K562 (cell line): ENCODE data around the gene TUBGCP6. TPM values are rescaled to one million over a fixed set of nuclear protein-coding genes. Genes with fewer than 3 reads are reported as not detected.

Source experiments
- CBX5 ChIP-seq: IDR thresholded peaks from 2 replicates; pipeline ENCODE4 v1.6.1; 2014; ENCODE audit warnings: low read depth, borderline replicate concordance
- CHAMP1 ChIP-seq: fragments of 450-650 bp; IDR thresholded peaks from 2 replicates; pipeline ENCODE4 v1.6.1; 2016; ENCODE audit warnings: mild to moderate bottlenecking
- ELF1 ChIP-seq: fragments of 200-800 bp; sonication (Bioruptor generic); IDR thresholded peaks from 2 replicates; pipeline ENCODE4 v1.6.1; 2016; ENCODE audit warnings: missing genetic modification characterization, missing compliant biosample characterization
- HDAC6 ChIP-seq: IDR thresholded peaks from 2 replicates; pipeline ENCODE4 v1.6.1; 2012; ENCODE audit warnings: low read depth, mild to moderate bottlenecking, control low read depth, inconsistent platforms, low read length, moderate library complexity
- HNRNPLL ChIP-seq: fragments of 200-400 bp; formaldehyde crosslinking; IDR thresholded peaks from 2 replicates; pipeline ENCODE4 v1.6.1; 2017; ENCODE audit warnings: low read length, low read depth, mild to moderate bottlenecking; ENCODE audit not compliant: poor library complexity, severe bottlenecking
- HOMEZ ChIP-seq: fragments of 250-450 bp; sonication (Bioruptor Pico); IDR thresholded peaks from 2 replicates; pipeline ENCODE4 v1.4.0; 2020; ENCODE audit warnings: mild to moderate bottlenecking, moderate library complexity
- KLF6 ChIP-seq: fragments of 250-450 bp; sonication (Bioruptor Pico); IDR thresholded peaks from 2 replicates; pipeline ENCODE4 v1.4.0; 2020; ENCODE audit warnings: mild to moderate bottlenecking, moderate library complexity, borderline replicate concordance
- LCOR ChIP-seq: sonication (generic); formaldehyde crosslinking; IDR thresholded peaks from 2 replicates; pipeline ENCODE4 v1.8.0; 2022; ENCODE audit warnings: mild to moderate bottlenecking, missing genetic modification reagents
- MAZ ChIP-seq, 2 experiments: fragments of 450-650 bp in 1 of 2; sonication (generic) in 1 of 2; formaldehyde crosslinking; IDR thresholded peaks in 1 of 2; conservative IDR thresholded peaks in 1 of 2; 2 replicates each; pipeline versions ENCODE4 v1.4.0 to v1.5.0; 2020; ENCODE audit warnings: mild to moderate bottlenecking in 1 of 2, missing genetic modification reagents in 1 of 2
- MYNN ChIP-seq, 2 experiments: sonication (generic); formaldehyde crosslinking in 1 of 2; IDR thresholded peaks; 2 replicates each; pipeline versions ENCODE4 v1.5.0 to v1.6.1; 2016 to 2020; ENCODE audit warnings: antibody characterized with exemption in 1 of 2, missing genetic modification reagents in 1 of 2
- NFATC3 ChIP-seq: fragments of 450-650 bp; IDR thresholded peaks from 2 replicates; pipeline ENCODE4 v1.6.1; 2017; ENCODE audit warnings: mild to moderate bottlenecking
- NFYB ChIP-seq: IDR thresholded peaks from 2 replicates; pipeline ENCODE4 v1.6.1; 2011; ENCODE audit warnings: mild to moderate bottlenecking, moderate library complexity; ENCODE audit not compliant: insufficient read length; ENCODE audit errors: extremely low read depth
- POLR2G ChIP-seq: fragments of 200-400 bp; formaldehyde crosslinking; IDR thresholded peaks from 2 replicates; pipeline ENCODE4 v1.6.1; 2017; ENCODE audit warnings: low read depth, mild to moderate bottlenecking, antibody characterized with exemption, low read length, moderate library complexity
- POLR2H ChIP-seq: IDR thresholded peaks from 2 replicates; pipeline ENCODE4 v1.6.1; 2016; ENCODE audit warnings: missing genetic modification characterization, low read depth, mild to moderate bottlenecking, control low read depth, missing compliant biosample characterization, moderate library complexity
- PRPF4 ChIP-seq: fragments of 200-400 bp; formaldehyde crosslinking; IDR thresholded peaks from one replicate; pipeline ENCODE4 v1.6.1; 2017; ENCODE audit warnings: low read length, low read depth, mild to moderate bottlenecking; ENCODE audit not compliant: insufficient read depth, poor library complexity, severe bottlenecking
- RCOR1 ChIP-seq, 2 experiments: IDR thresholded peaks; 2 replicates each; pipeline ENCODE4 v1.6.1; 2012; ENCODE audit warnings: low read depth in 2 of 2, low read length in 2 of 2, borderline replicate concordance in 1 of 2, improper control_type of control experiment in 1 of 2
- SAP30 ChIP-seq: fragments of 200-600 bp; sonication (generic); IDR thresholded peaks from 2 replicates; pipeline ENCODE4 v1.6.1; 2012; ENCODE audit warnings: borderline replicate concordance, low read depth, mild to moderate bottlenecking, moderate library complexity, low read length, control low read depth, inconsistent platforms; ENCODE audit not compliant: insufficient read depth, poor library complexity, severe bottlenecking
- SIN3B ChIP-seq: fragments of 450-650 bp; IDR thresholded peaks from 2 replicates; pipeline ENCODE4 v1.6.1; 2017; ENCODE audit warnings: low read depth, mild to moderate bottlenecking, moderate library complexity
- SMAD2 ChIP-seq: fragments of 150-350 bp; IDR thresholded peaks from 2 replicates; pipeline ENCODE4 v1.6.1; 2014; ENCODE audit warnings: low read depth, mild to moderate bottlenecking, low read length
- SUPT5H ChIP-seq: fragments of 450-650 bp; IDR thresholded peaks from 2 replicates; pipeline ENCODE4 v1.6.1; 2016
- ZBED1 ChIP-seq: IDR thresholded peaks from 2 replicates; pipeline ENCODE4 v1.6.1; 2014
- ZC3H8 ChIP-seq: fragments of 450-650 bp; IDR thresholded peaks from 2 replicates; pipeline ENCODE4 v1.6.1; 2017
- ZNF232 ChIP-seq: sonication (generic); formaldehyde crosslinking; IDR thresholded peaks from 2 replicates; pipeline ENCODE4 v1.8.0; 2022; ENCODE audit warnings: mild to moderate bottlenecking, missing genetic modification reagents
- ZNF316 ChIP-seq: fragments of 450-650 bp; IDR thresholded peaks from 2 replicates; pipeline ENCODE4 v1.6.1; 2016
- ZNF699 ChIP-seq: fragments of 250-450 bp; sonication (Bioruptor Pico); IDR thresholded peaks from 2 replicates; pipeline ENCODE4 v1.8.0; 2021; ENCODE audit warnings: mild to moderate bottlenecking, moderate library complexity; ENCODE audit not compliant: insufficient replicate concordance
- polyA plus RNA-seq, 8 experiments: library from polyadenylated mRNA; depleted of rRNA in 4 of 8; stranded (reverse) in 5 of 8; unstranded in 3 of 8; fragments of >200 nt; fragmentation: Nextera tagmentation in 2 of 8; fragmentation: Illumina TruSeq in 1 of 8; extraction: Ambion mirVana in 2 of 8; extraction: Trizol in 1 of 8; gene quantifications; 2 replicates each; pipeline versions ENCODE4 v1.2.1 to v1.2.3, GENCODE V29; 2011 to 2014; ENCODE audit warnings: inconsistent platforms in 1 of 8, missing spikeins in 1 of 8
- total RNA-seq, 7 experiments: library from RNA; depleted of rRNA in 6 of 7; stranded (reverse); fragments of >200 nt in 6 of 7; fragmentation: Illumina TruSeq in 2 of 7; extraction: Trizol in 2 of 7; gene quantifications; 2 replicates each; pipeline versions ENCODE4 v1.2.1 to v1.2.3, GENCODE V29; 2011 to 2021; ENCODE audit warnings: low replicate concordance in 1 of 7

TUBGCP6 gene
- total and polyA plus RNA-seq, 9 of the 15 experiments (the other 6 are each of a cell fraction or from before 2014, with no cell fraction given) = 0.76 to 33.0 (median 10.1) TPM

DNA sequence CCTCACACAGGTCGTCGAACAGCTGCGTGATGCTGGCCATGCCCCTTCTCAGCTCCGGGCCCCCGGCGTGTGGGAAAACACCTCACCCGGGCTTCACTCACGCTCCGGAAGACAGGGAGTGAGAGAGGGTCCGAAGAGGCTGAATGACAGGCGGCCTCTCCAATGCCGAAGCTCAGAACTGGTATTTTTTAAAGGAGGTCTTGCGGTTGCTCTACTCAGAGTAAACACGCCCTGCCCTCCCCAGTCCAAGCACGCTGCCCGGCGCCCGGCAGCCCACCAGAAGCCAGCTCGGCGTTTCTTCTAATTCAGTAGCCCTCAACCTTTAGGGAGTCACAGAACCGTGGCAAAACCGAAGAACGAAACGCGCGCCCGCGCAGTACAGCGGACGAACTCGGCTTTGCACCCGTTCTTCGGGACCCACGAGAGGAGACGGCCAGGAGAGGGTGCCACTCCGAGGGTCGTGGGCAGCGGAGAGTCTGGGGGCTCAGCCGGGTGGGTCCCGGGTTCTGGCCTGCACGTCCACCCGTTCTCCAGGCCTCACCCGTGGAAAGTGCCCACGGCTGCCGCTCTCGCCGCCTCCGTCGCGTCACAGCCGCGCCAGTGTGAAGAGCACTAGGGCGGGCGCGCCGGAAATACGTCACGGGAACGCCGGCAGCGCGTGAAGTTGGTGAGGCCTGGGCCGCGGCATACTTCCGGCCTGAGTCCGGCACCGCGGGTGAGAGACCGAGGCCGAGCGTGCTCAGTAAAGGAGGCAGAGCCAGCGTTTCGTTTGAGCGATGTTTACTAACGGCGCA lies at the start of gene TUBGCP6 (continued):
- TF ChIP-seq NFYB (peak; percentile 63), CBX5 (no peak), ZNF316 (no peak), POLR2H (tag) (peak; percentile 55; the same call in 1 of the 2 replicates), SUPT5H (peak; percentile 87), MAZ (CRISPR knock-in tag; conservative IDR thresholded peaks at IDR 0.05 in 1 of 2, IDR thresholded peaks at IDR 0.05 in 1 of 2) (peak in 1 of 2 experiments; percentile 42; a peak in 3 of 4 replicates), SMAD2 (no peak), SIN3B (peak; percentile 92), PRPF4 (no peak), RCOR1 (IDR thresholded peaks at IDR 0.05; ENCODE audit: borderline replicate concordance in 1 of 2, low read depth in 2 of 2, low read length in 2 of 2) (no peak), ZBED1 (no peak), CHAMP1 (no peak), SAP30 (peak; percentile 37), NFATC3 (no peak), HOMEZ (CRISPR knock-in tag) (no peak), ZC3H8 (no peak), ZNF699 (CRISPR knock-in tag) (no peak), POLR2G (peak; percentile 88), ZNF232 (no peak), HDAC6 (no peak), HNRNPLL (peak; percentile 19), KLF6 (CRISPR knock-in tag) (no peak), LCOR (CRISPR knock-in tag) (0 out of 2 replicates have a peak, but pooled peaks have one; percentile 58), ELF1 (tag) (peak; percentile 74), MYNN (IDR thresholded peaks at IDR 0.05) (0 out of 2 replicates have a peak, but pooled peaks have one; percentile 25), MYNN (CRISPR knock-in tag; IDR thresholded peaks at IDR 0.05) (no peak)
